H9 (cell line): ENCODE measurements around the gene RARB. TPM values are rescaled to one million over a fixed set of nuclear protein-coding genes. Genes with fewer than 3 reads are reported as not detected.

Experiments
- DNase-seq: peaks from one replicate; pipeline ENCODE4 v3.0.0-alpha.2; 2017
- H2AFZ ChIP-seq: one replicate; pipeline ENCODE4 v1.6.1; 2013; ENCODE audit warnings: mild to moderate bottlenecking, low read length, control low read depth, moderate library complexity
- H2AK5ac ChIP-seq: 2 replicates; pipeline ENCODE4 v1.6.1; 2013; ENCODE audit warnings: low read length, control low read depth, mixed read lengths; ENCODE audit not compliant: insufficient read length
- H2BK120ac ChIP-seq: one replicate; pipeline ENCODE4 v1.6.1; 2013; ENCODE audit warnings: low read depth, mild to moderate bottlenecking, low read length, control low read depth, inconsistent platforms; ENCODE audit not compliant: poor library complexity, severe bottlenecking
- H2BK12ac ChIP-seq: 2 replicates; pipeline ENCODE4 v1.6.1; 2013; ENCODE audit warnings: low read length, control low read depth, mixed read lengths, low read depth; ENCODE audit not compliant: insufficient read length
- H2BK15ac ChIP-seq: 2 replicates; pipeline ENCODE4 v1.6.1; 2013; ENCODE audit warnings: low read depth, low read length, control low read depth
- H2BK20ac ChIP-seq: one replicate; pipeline ENCODE4 v1.6.1; 2013; ENCODE audit warnings: low read depth, mild to moderate bottlenecking, low read length, control low read depth, inconsistent platforms; ENCODE audit not compliant: poor library complexity, severe bottlenecking
- H2BK5ac ChIP-seq: 2 replicates; pipeline ENCODE4 v1.6.1; 2013; ENCODE audit warnings: low read length, control low read depth, mixed read lengths; ENCODE audit not compliant: insufficient read length
- H3K14ac ChIP-seq: 2 replicates; pipeline ENCODE4 v1.6.1; 2013; ENCODE audit warnings: low read length, control low read depth; ENCODE audit not compliant: insufficient read depth
- H3K18ac ChIP-seq: 2 replicates; pipeline ENCODE4 v1.6.1; 2013; ENCODE audit warnings: low read depth, mild to moderate bottlenecking, mixed read lengths, low read length, control low read depth; ENCODE audit not compliant: insufficient read length
- H3K23ac ChIP-seq: 2 replicates; pipeline ENCODE4 v1.6.1; 2013; ENCODE audit warnings: low read length, control low read depth, mixed read lengths, low read depth; ENCODE audit not compliant: insufficient read length
- H3K23me2 ChIP-seq: 2 replicates; pipeline ENCODE4 v1.6.1; 2013; ENCODE audit warnings: low read depth, mild to moderate bottlenecking, mixed read lengths, low read length, control low read depth; ENCODE audit not compliant: insufficient read length, poor library complexity, severe bottlenecking
- H3K27ac ChIP-seq: 2 replicates; pipeline ENCODE4 v1.5.1; 2013; ENCODE audit warnings: low read length, control low read depth, mixed read lengths, low read depth; ENCODE audit not compliant: insufficient read length
- H3K27me3 ChIP-seq: 2 replicates; pipeline ENCODE4 v1.6.1; 2013; ENCODE audit warnings: low read length, control low read depth, inconsistent platforms; ENCODE audit not compliant: insufficient read depth
- H3K4ac ChIP-seq: 2 replicates; pipeline ENCODE4 v1.6.1; 2013; ENCODE audit warnings: low read depth, mild to moderate bottlenecking, control low read depth, inconsistent platforms, low read length, moderate library complexity
- H3K4me1 ChIP-seq: 2 replicates; pipeline ENCODE4 v1.6.1; 2013; ENCODE audit warnings: low read length, control low read depth, inconsistent platforms; ENCODE audit not compliant: insufficient read depth
- H3K4me2 ChIP-seq: 2 replicates; pipeline ENCODE4 v1.6.1; 2013; ENCODE audit warnings: low read length, control low read depth, mixed read lengths; ENCODE audit not compliant: insufficient read length, insufficient read depth
- H3K56ac ChIP-seq: 2 replicates; pipeline ENCODE4 v1.6.1; 2013; ENCODE audit warnings: low read depth, mild to moderate bottlenecking, mixed read lengths, low read length, control low read depth; ENCODE audit not compliant: insufficient read length
- H3K79me1 ChIP-seq: 2 replicates; pipeline ENCODE4 v1.6.1; 2013; ENCODE audit warnings: low read depth, mild to moderate bottlenecking, moderate library complexity, low read length, control low read depth, inconsistent platforms; ENCODE audit not compliant: insufficient read depth, poor library complexity, severe bottlenecking
- H3K79me2 ChIP-seq: 2 replicates; pipeline ENCODE4 v1.6.1; 2013; ENCODE audit warnings: low read length, control low read depth, inconsistent platforms; ENCODE audit not compliant: insufficient read depth
- H3K9ac ChIP-seq: 2 replicates; pipeline ENCODE4 v1.6.1; 2013; ENCODE audit warnings: low read length, control low read depth, mixed read lengths; ENCODE audit not compliant: insufficient read length; ENCODE audit errors: extremely low read depth
- H3K9me3 ChIP-seq: one replicate; pipeline ENCODE4 v1.6.1; 2013; ENCODE audit warnings: low read depth, low read length, inconsistent platforms; ENCODE audit not compliant: control insufficient read depth
- H3T11ph ChIP-seq: one replicate; pipeline ENCODE4 v1.6.1; 2013; ENCODE audit warnings: mild to moderate bottlenecking, low read length, control low read depth, inconsistent platforms
- H4K20me1 ChIP-seq: one replicate; pipeline ENCODE4 v1.6.1; 2013; ENCODE audit not compliant: control insufficient read depth, insufficient read length, insufficient read depth
- H4K5ac ChIP-seq: 2 replicates; pipeline ENCODE4 v1.6.1; 2013; ENCODE audit warnings: low read depth, mild to moderate bottlenecking, mixed read lengths, low read length, control low read depth; ENCODE audit not compliant: insufficient read length
- H4K8ac ChIP-seq: replicated peaks from 2 replicates; pipeline ENCODE4 v1.6.1; 2013; ENCODE audit warnings: low read length, control low read depth, mixed read lengths, low read depth; ENCODE audit not compliant: insufficient read length
- H4K91ac ChIP-seq: 2 replicates; pipeline ENCODE4 v1.6.1; 2013; ENCODE audit warnings: low read depth, mild to moderate bottlenecking, moderate library complexity, mixed read lengths, low read length, control low read depth; ENCODE audit not compliant: insufficient read length
- H3K27ac Mint-ChIP-seq, 3 experiments: 2 replicates in 2 of 3; 3 replicates in 1 of 3; pipeline ENCODE4 v1.8.0; 2020 to 2021; ENCODE audit warnings: mixed read lengths in 3 of 3, mild to moderate bottlenecking in 1 of 3, moderate library complexity in 1 of 3
- H3K27me3 Mint-ChIP-seq: 2 replicates; pipeline ENCODE4 v1.8.0; 2021; ENCODE audit warnings: low read depth, mild to moderate bottlenecking, moderate library complexity, mixed read lengths
- H3K36me3 Mint-ChIP-seq, 3 experiments: 2 replicates in 2 of 3; 3 replicates in 1 of 3; pipeline ENCODE4 v1.8.0; 2020 to 2021; ENCODE audit warnings: low read depth in 3 of 3, mixed read lengths in 3 of 3; ENCODE audit not compliant: insufficient read depth in 1 of 3
- H3K4me1 Mint-ChIP-seq, 2 experiments: 2 replicates each; pipeline ENCODE4 v1.8.0; 2020; ENCODE audit warnings: mixed read lengths in 2 of 2
- H3K4me3 Mint-ChIP-seq, 2 experiments: 2 replicates in 1 of 2; 3 replicates in 1 of 2; pipeline ENCODE4 v1.8.0; 2020 to 2021; ENCODE audit warnings: mild to moderate bottlenecking in 2 of 2, mixed read lengths in 2 of 2, moderate library complexity in 1 of 2
- H3K9me3 Mint-ChIP-seq, 2 experiments: 2 replicates in 1 of 2; 3 replicates in 1 of 2; pipeline ENCODE4 v1.8.0; 2020; ENCODE audit warnings: mild to moderate bottlenecking in 2 of 2, mixed read lengths in 2 of 2, moderate library complexity in 1 of 2
- CTCF ChIP-seq: fragments of 200-600 bp; sonication (generic); conservative IDR thresholded peaks from 3 replicates; pipeline ENCODE4 v1.8.0; 2021; ENCODE audit warnings: antibody characterized with exemption, mild to moderate bottlenecking
- WGBS: extraction: QIAGEN DNeasy Blood & Tissue Kit; methylation state at CpG from one replicate; pipeline ENCODE4 v1.1.7; 2013; ENCODE audit warnings: missing lambda C conversion rate, low lambda C conversion rate, mixed read lengths; ENCODE audit not compliant: insufficient read length; ENCODE audit errors: extremely low coverage; 5-methylcytosine and 5-hydroxymethylcytosine counted together
- total RNA-seq: library from RNA; stranded (reverse); gene quantifications from 2 replicates; pipeline ENCODE4 v1.2.1, GENCODE V29; 2021

Gene RARB
- total RNA-seq, 1 experiment from 2014 or later = 0.22 TPM

GRCh38 chr3:25445731-25446130 is 17.7 kb downstream of the RARB start:
- peaks cover 19 to 23% of the 10 kb centered on the region in 2 experiments for H3K4me1 Mint-ChIP-seq
- Histone ChIP-seq H4K20me1 (no peaks in the 10 kb centered on the region), H3K23ac (no peak overlapping the region), H2BK12ac (no peak overlapping the region), H3K79me2 (no peaks in the 10 kb centered on the region), H3K23me2 (no peaks in the 10 kb centered on the region), H2AFZ (no peak overlapping the region), H3K14ac (no peak overlapping the region), H3T11ph (no peak overlapping the region), H4K5ac (no peak overlapping the region), H3K56ac (no peak overlapping the region), H3K4me2 (no peak overlapping the region), H3K9me3 (no peaks in the 10 kb centered on the region), H2AK5ac (no peak overlapping the region), H3K18ac (no peak overlapping the region), H3K27ac (no peak overlapping the region), H2BK120ac (no peak overlapping the region), H2BK5ac (no peak overlapping the region), H3K4ac (no peak overlapping the region), H3K27me3 (no peaks in the 10 kb centered on the region; the same call in 1 of the 2 replicates), H3K9ac (no peak overlapping the region), H2BK20ac (no peak overlapping the region), H4K91ac (no peak overlapping the region), H4K8ac (no peak overlapping the region), H3K79me1 (no peaks in the 10 kb centered on the region), H2BK15ac (no peak overlapping the region), H3K4me1 (peaks cover 2% of the 10 kb centered on the region; the same call in 1 of the 2 replicates)
- no CpG with 5 or more reads among the region's 4 CpGs for WGBS
- no peak overlapping the region for H3K27ac Mint-ChIP-seq
- no peak for TF ChIP-seq CTCF
- H3K27me3 Mint-ChIP-seq = no peaks in the 10 kb centered on the region
- H3K9me3 Mint-ChIP-seq = peaks cover 0 to 3% of the 10 kb centered on the region in 2 experiments; a peak in 1 of 5 replicates
- no peak for DNase-seq
- no peak overlapping the region for H3K4me3 Mint-ChIP-seq
- H3K36me3 Mint-ChIP-seq = no peaks in the 10 kb centered on the region
